ENCODE data around the gene SBF2.

SBF2 gene

GRCh38 chr11:10201343-10201742, 92.7 kb downstream of the SBF2 start:
- no peak overlapping the region for H3K4me3 ChIP-seq (ENCODE audit: low read length)
- H3K9me3 ChIP-seq (replicated peaks; ENCODE audit: low read length), result peaks cover 3% of the 10 kb centered on the region
- no peaks in the 10 kb centered on the region for H3K36me3 ChIP-seq (ENCODE audit: insufficient read depth, low read length)

DNA sequence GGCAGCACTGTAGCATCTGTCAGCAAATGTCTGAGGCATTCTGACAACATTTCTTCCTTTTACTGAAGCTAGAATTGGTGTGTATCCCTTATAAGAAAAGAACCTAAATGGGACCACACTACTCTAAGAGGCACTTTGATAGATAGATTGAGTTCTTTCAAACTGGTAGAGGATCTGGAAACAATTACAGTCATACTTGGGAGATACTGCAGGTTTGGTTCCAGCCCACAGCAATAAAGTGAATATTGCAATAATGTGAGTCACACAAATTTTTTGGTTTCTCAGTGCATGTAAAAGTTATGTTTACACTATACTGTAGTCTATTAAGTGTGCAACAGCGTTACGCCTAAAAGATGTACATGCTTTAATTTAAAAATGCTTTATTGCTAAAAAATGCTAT, 96.9 kb downstream of the SBF2 start:
- Histone ChIP-seq H3K4me3 (ENCODE audit: low read length) (no peak overlapping the region), H3K9ac (ENCODE audit: low read depth, low read length) (no peak overlapping the region), H3K4me2 (ENCODE audit: low read length) (peak overlapping the region; percentile 34), H3K4me1 (ENCODE audit: control insufficient read depth, insufficient read depth, low read length) (peaks cover 10% of the 10 kb centered on the region), H3K27me3 (ENCODE audit: control insufficient read depth, insufficient read depth, low read length) (no peaks in the 10 kb centered on the region), H3K9me3 (replicated peaks; ENCODE audit: low read length) (no peaks in the 10 kb centered on the region), H3K36me3 (ENCODE audit: insufficient read depth, low read length) (no peaks in the 10 kb centered on the region)

More at GRCh38 chr11:10201343-10201742, 92.7 kb downstream of the SBF2 start:
- Histone ChIP-seq H3K4me2 (ENCODE audit: low read length) (no peak overlapping the region), H3K4me1 (ENCODE audit: control insufficient read depth, insufficient read depth, low read length) (peaks cover 16% of the 10 kb centered on the region), H3K27me3 (ENCODE audit: control insufficient read depth, insufficient read depth, low read length) (no peaks in the 10 kb centered on the region), H3K9ac (ENCODE audit: low read depth, low read length) (no peak overlapping the region)

DNA sequence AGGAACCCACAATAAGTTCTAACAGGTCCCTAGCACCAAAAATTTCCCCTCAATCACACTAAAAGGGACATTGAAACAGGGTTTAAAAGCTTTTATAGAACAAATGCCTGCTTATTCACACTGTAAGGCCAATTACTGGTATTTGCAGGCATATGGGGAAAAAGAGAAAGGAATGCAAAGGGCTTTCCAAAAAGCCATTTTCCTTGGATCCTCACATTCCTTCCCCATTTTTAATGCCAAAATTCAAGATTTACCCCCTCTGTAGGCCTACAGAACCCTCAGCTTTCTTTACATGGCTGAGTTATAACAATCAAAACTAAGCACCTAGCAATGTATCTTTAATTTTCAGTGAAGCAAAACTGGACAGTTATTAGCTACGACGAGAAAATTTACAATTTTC, 102.0 kb downstream of the SBF2 start:
- Histone ChIP-seq H3K36me3 (ENCODE audit: insufficient read depth, low read length) (no peaks in the 10 kb centered on the region), H3K4me3 (ENCODE audit: low read length) (no peak overlapping the region), H3K9me3 (replicated peaks; ENCODE audit: low read length) (no peaks in the 10 kb centered on the region), H3K4me2 (ENCODE audit: low read length) (no peak overlapping the region), H3K9ac (ENCODE audit: low read depth, low read length) (no peak overlapping the region), H3K4me1 (ENCODE audit: control insufficient read depth, insufficient read depth, low read length) (peaks cover 3% of the 10 kb centered on the region), H3K27me3 (ENCODE audit: control insufficient read depth, insufficient read depth, low read length) (no peaks in the 10 kb centered on the region)

- no peaks in the 10 kb centered on the region for H3K36me3 ChIP-seq (ENCODE audit: insufficient read depth, low read length)
- H3K27me3 ChIP-seq (ENCODE audit: control insufficient read depth, insufficient read depth, low read length), result no peaks in the 10 kb centered on the region
- H3K4me3 ChIP-seq (ENCODE audit: low read length), result no peak overlapping the region
- no peaks in the 10 kb centered on the region for H3K9me3 ChIP-seq (replicated peaks; ENCODE audit: low read length)
- no peak overlapping the region for H3K9ac ChIP-seq (ENCODE audit: low read depth, low read length)
- H3K4me2 ChIP-seq (ENCODE audit: low read length), result no peak overlapping the region
- no peaks in the 10 kb centered on the region for H3K4me1 ChIP-seq (ENCODE audit: control insufficient read depth, insufficient read depth, low read length)
These were observed 112.2 kb downstream of the SBF2 start for GRCh38 chr11:10181811-10182210.

DNA sequence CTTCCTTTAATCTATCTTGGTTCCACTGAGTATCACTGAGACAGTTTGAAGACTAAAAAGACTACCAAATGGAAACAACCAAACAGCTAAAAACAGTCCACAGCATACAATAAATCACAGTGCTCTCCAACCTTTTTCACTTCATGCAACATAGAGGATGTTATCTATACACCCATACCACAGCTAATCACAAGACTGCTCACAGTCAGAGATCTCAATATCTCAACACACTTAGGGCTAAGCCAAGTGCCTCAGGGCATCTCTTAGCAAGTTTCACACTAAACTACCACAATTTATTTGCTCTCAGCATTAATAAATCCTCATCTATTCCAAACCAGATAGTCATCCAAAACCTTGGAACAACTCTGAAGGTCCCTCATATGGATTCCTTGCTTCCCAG, 129.4 kb downstream of the SBF2 start:
- Histone ChIP-seq H3K36me3 (ENCODE audit: insufficient read depth, low read length) (no peaks in the 10 kb centered on the region), H3K27me3 (ENCODE audit: control insufficient read depth, insufficient read depth, low read length) (no peaks in the 10 kb centered on the region), H3K9ac (ENCODE audit: low read depth, low read length) (no peak overlapping the region), H3K4me1 (ENCODE audit: control insufficient read depth, insufficient read depth, low read length) (peaks cover 7% of the 10 kb centered on the region), H3K4me2 (ENCODE audit: low read length) (no peak overlapping the region), H3K4me3 (ENCODE audit: low read length) (no peak overlapping the region), H3K9me3 (replicated peaks; ENCODE audit: low read length) (no peaks in the 10 kb centered on the region)

DNA sequence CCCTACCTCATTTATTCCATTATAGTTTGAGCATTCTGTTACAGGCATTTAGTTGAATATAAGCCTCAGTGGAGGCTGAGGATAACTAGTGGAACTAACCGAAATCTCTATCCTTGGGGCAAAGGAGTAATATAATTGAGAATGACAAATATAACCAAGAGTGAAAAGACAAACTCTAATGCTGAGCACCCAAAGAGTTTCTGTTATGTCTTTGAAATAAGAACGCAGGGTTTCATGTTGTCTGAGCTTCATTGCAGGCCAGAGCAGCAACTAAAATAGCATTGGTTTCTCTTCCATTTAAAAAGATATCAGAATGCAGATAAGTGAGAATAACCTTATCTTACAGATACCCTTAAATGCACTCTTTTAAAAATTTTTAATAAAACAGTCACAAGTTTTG, 131.8 kb downstream of the SBF2 start:
- H3K36me3 ChIP-seq (ENCODE audit: insufficient read depth, low read length), result no peaks in the 10 kb centered on the region
- peaks cover 17% of the 10 kb centered on the region for H3K4me1 ChIP-seq (ENCODE audit: control insufficient read depth, insufficient read depth, low read length)
- H3K4me3 ChIP-seq (ENCODE audit: low read length), result no peak overlapping the region
- no peak overlapping the region for H3K4me2 ChIP-seq (ENCODE audit: low read length)
- no peaks in the 10 kb centered on the region for H3K9me3 ChIP-seq (replicated peaks; ENCODE audit: low read length)
- no peak overlapping the region for H3K9ac ChIP-seq (ENCODE audit: low read depth, low read length)
- no peaks in the 10 kb centered on the region for H3K27me3 ChIP-seq (ENCODE audit: control insufficient read depth, insufficient read depth, low read length)

- H3K9me3 ChIP-seq (replicated peaks; ENCODE audit: low read length), result peaks cover 3% of the 10 kb centered on the region
- peaks cover 17% of the 10 kb centered on the region for H3K4me1 ChIP-seq (ENCODE audit: control insufficient read depth, insufficient read depth, low read length)
- no peaks in the 10 kb centered on the region for H3K27me3 ChIP-seq (ENCODE audit: control insufficient read depth, insufficient read depth, low read length)
- no peak overlapping the region for H3K9ac ChIP-seq (ENCODE audit: low read depth, low read length)
- H3K4me3 ChIP-seq (ENCODE audit: low read length), result no peak overlapping the region
- no peak overlapping the region for H3K4me2 ChIP-seq (ENCODE audit: low read length)
- H3K36me3 ChIP-seq (ENCODE audit: insufficient read depth, low read length), result peaks cover 3% of the 10 kb centered on the region
These were observed 133.7 kb downstream of the SBF2 start for GRCh38 chr11:10160350-10160749.

DNA sequence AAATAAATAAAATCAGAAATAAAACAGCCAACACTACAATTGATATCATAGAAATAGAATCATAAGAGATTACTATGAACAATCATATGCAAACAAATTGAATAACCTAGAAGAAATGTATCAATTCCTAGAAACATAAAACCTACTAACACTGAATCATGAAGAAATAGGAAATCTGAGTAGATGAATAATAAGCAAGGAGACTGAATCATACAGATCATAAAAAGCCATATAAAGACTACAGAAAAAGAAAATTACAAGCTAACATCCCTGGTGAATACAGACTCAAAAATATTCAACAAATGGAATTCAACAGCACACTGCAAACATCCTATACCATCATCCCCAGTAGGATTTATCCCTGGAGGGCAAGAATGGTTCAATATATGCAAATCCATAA, 135.6 kb downstream of the SBF2 start:
- Histone ChIP-seq H3K9ac (ENCODE audit: low read depth, low read length) (no peak overlapping the region), H3K36me3 (ENCODE audit: insufficient read depth, low read length) (peaks cover 3% of the 10 kb centered on the region), H3K4me3 (ENCODE audit: low read length) (no peak overlapping the region), H3K9me3 (replicated peaks; ENCODE audit: low read length) (peaks cover 3% of the 10 kb centered on the region), H3K27me3 (ENCODE audit: control insufficient read depth, insufficient read depth, low read length) (no peaks in the 10 kb centered on the region), H3K4me1 (ENCODE audit: control insufficient read depth, insufficient read depth, low read length) (peaks cover 17% of the 10 kb centered on the region), H3K4me2 (ENCODE audit: low read length) (no peak overlapping the region)

GRCh38 chr11:10155793-10156490, 138.1 kb downstream of the SBF2 start:
- Histone ChIP-seq H3K27me3 (ENCODE audit: control insufficient read depth, insufficient read depth, low read length) (no peaks in the 10 kb centered on the region), H3K9ac (ENCODE audit: low read depth, low read length) (no peak overlapping the region), H3K4me3 (ENCODE audit: low read length) (no peak overlapping the region), H3K4me2 (ENCODE audit: low read length) (no peak overlapping the region), H3K9me3 (replicated peaks; ENCODE audit: low read length) (peaks cover 3% of the 10 kb centered on the region), H3K4me1 (ENCODE audit: control insufficient read depth, insufficient read depth, low read length) (peaks cover 11% of the 10 kb centered on the region), H3K36me3 (ENCODE audit: insufficient read depth, low read length) (peaks cover 3% of the 10 kb centered on the region)

- H3K36me3 ChIP-seq (ENCODE audit: insufficient read depth, low read length), result no peaks in the 10 kb centered on the region
- no peaks in the 10 kb centered on the region for H3K4me1 ChIP-seq (ENCODE audit: control insufficient read depth, insufficient read depth, low read length)
- no peaks in the 10 kb centered on the region for H3K27me3 ChIP-seq (ENCODE audit: control insufficient read depth, insufficient read depth, low read length)
- H3K9me3 ChIP-seq (replicated peaks; ENCODE audit: low read length), result no peaks in the 10 kb centered on the region
- H3K4me3 ChIP-seq (ENCODE audit: low read length), result no peak overlapping the region
- H3K9ac ChIP-seq (ENCODE audit: low read depth, low read length), result no peak overlapping the region
- H3K4me2 ChIP-seq (ENCODE audit: low read length), result no peak overlapping the region
These were observed 143.2 kb downstream of the SBF2 start for GRCh38 chr11:10150800-10151199.

- Histone ChIP-seq H3K36me3 (ENCODE audit: insufficient read depth, low read length) (no peaks in the 10 kb centered on the region), H3K27me3 (ENCODE audit: control insufficient read depth, insufficient read depth, low read length) (no peaks in the 10 kb centered on the region), H3K4me3 (ENCODE audit: low read length) (no peak overlapping the region), H3K4me2 (ENCODE audit: low read length) (no peak overlapping the region), H3K4me1 (ENCODE audit: control insufficient read depth, insufficient read depth, low read length) (no peaks in the 10 kb centered on the region), H3K9ac (ENCODE audit: low read depth, low read length) (no peak overlapping the region), H3K9me3 (replicated peaks; ENCODE audit: low read length) (no peaks in the 10 kb centered on the region)
These were observed 144.5 kb downstream of the SBF2 start for GRCh38 chr11:10149553-10149952.

GRCh38 chr11:10147195-10147594, 146.8 kb downstream of the SBF2 start:
- Histone ChIP-seq H3K9me3 (replicated peaks; ENCODE audit: low read length) (no peaks in the 10 kb centered on the region), H3K4me1 (ENCODE audit: control insufficient read depth, insufficient read depth, low read length) (no peaks in the 10 kb centered on the region), H3K36me3 (ENCODE audit: insufficient read depth, low read length) (no peaks in the 10 kb centered on the region), H3K4me3 (ENCODE audit: low read length) (no peak overlapping the region), H3K27me3 (ENCODE audit: control insufficient read depth, insufficient read depth, low read length) (no peaks in the 10 kb centered on the region), H3K4me2 (ENCODE audit: low read length) (no peak overlapping the region), H3K9ac (ENCODE audit: low read depth, low read length) (no peak overlapping the region)
